K562 (cell line): Measurements from ENCODE around the gene STOX1. TPM values are rescaled to one million over a fixed set of nuclear protein-coding genes. Genes with fewer than 3 reads are reported as not detected.

ENCODE experiments used
- BRD9 ChIP-seq: fragments of 450-650 bp; IDR thresholded peaks from 2 replicates; pipeline ENCODE4 v1.6.1; 2018; ENCODE audit warnings: low read depth; ENCODE audit not compliant: partially characterized antibody
- CREB3L1 ChIP-seq: fragments of 450-650 bp; IDR thresholded peaks from 2 replicates; pipeline ENCODE4 v1.6.1; 2014; ENCODE audit warnings: low read depth, mild to moderate bottlenecking, moderate library complexity, borderline replicate concordance
- ESRRB ChIP-seq: fragments of 250-450 bp; sonication (Bioruptor Pico); IDR thresholded peaks from 2 replicates; pipeline ENCODE4 v1.5.0; 2020; ENCODE audit warnings: mild to moderate bottlenecking, moderate library complexity, borderline replicate concordance
- GABPA ChIP-seq: fragments of 200-800 bp; sonication (Bioruptor generic); conservative IDR thresholded peaks from 2 replicates; pipeline ENCODE4 v1.6.1; 2016; ENCODE audit warnings: low read depth, missing genetic modification characterization, missing compliant biosample characterization
- HMG20B ChIP-seq: fragments of 250-450 bp; sonication (Bioruptor Pico); IDR thresholded peaks from 2 replicates; pipeline ENCODE4 v1.5.0; 2021; ENCODE audit warnings: mild to moderate bottlenecking
- HSF4 ChIP-seq: fragments of 250-450 bp; sonication (Bioruptor Pico); IDR thresholded peaks from 2 replicates; pipeline ENCODE4 v2.1.2; 2022; ENCODE audit warnings: mild to moderate bottlenecking, moderate library complexity, borderline replicate concordance
- KAT7 ChIP-seq: sonication (generic); formaldehyde crosslinking; IDR thresholded peaks from 2 replicates; pipeline ENCODE4 v1.8.0; 2022; ENCODE audit warnings: missing genetic modification reagents, mild to moderate bottlenecking, borderline replicate concordance
- NCOA4 ChIP-seq: fragments of 450-650 bp; IDR thresholded peaks from 2 replicates; pipeline ENCODE4 v1.6.1; 2018; ENCODE audit warnings: mild to moderate bottlenecking; ENCODE audit not compliant: partially characterized antibody
- PRMT5 ChIP-seq: sonication (generic); formaldehyde crosslinking; IDR thresholded peaks from 2 replicates; pipeline ENCODE4 v1.5.0; 2020; ENCODE audit warnings: missing genetic modification reagents
- ZC3H8 ChIP-seq: fragments of 450-650 bp; IDR thresholded peaks from 2 replicates; pipeline ENCODE4 v1.6.1; 2017
- ZNF224 ChIP-seq: sonication (generic); formaldehyde crosslinking; IDR thresholded peaks from 2 replicates; pipeline ENCODE4 v1.8.0; 2022; ENCODE audit warnings: mild to moderate bottlenecking, missing genetic modification reagents
- ZNF277 ChIP-seq: fragments of 250-450 bp; sonication (Bioruptor Pico); IDR thresholded peaks from 2 replicates; pipeline ENCODE4 v1.8.0; 2022; ENCODE audit warnings: inconsistent platforms, mild to moderate bottlenecking, moderate library complexity, borderline replicate concordance
- ZNF316 ChIP-seq: fragments of 450-650 bp; IDR thresholded peaks from 2 replicates; pipeline ENCODE4 v1.6.1; 2016
- ZNF589 ChIP-seq: fragments of 200-800 bp; sonication (Bioruptor generic); IDR thresholded peaks from 2 replicates; pipeline ENCODE4 v1.6.1; 2016; ENCODE audit warnings: low read depth, missing genetic modification characterization, missing compliant biosample characterization
- polyA plus RNA-seq, 8 experiments: library from polyadenylated mRNA; depleted of rRNA in 4 of 8; stranded (reverse) in 5 of 8; unstranded in 3 of 8; fragments of >200 nt; fragmentation: Nextera tagmentation in 2 of 8; fragmentation: Illumina TruSeq in 1 of 8; extraction: Ambion mirVana in 2 of 8; extraction: Trizol in 1 of 8; gene quantifications; 2 replicates each; pipeline versions ENCODE4 v1.2.1 to v1.2.3, GENCODE V29; 2011 to 2014; ENCODE audit warnings: inconsistent platforms in 1 of 8, missing spikeins in 1 of 8
- total RNA-seq, 7 experiments: library from RNA; depleted of rRNA in 6 of 7; stranded (reverse); fragments of >200 nt in 6 of 7; fragmentation: Illumina TruSeq in 2 of 7; extraction: Trizol in 2 of 7; gene quantifications; 2 replicates each; pipeline versions ENCODE4 v1.2.1 to v1.2.3, GENCODE V29; 2011 to 2021; ENCODE audit warnings: low replicate concordance in 1 of 7
- TF ChIP-seq, protein P1 (sequence below): fragments of 450-650 bp; formaldehyde crosslinking; IDR thresholded peaks from 2 replicates; pipeline ENCODE4 v1.4.0; 2020; ENCODE audit warnings: mild to moderate bottlenecking, moderate library complexity
- TF ChIP-seq, protein P2 (sequence below): sonication (generic); formaldehyde crosslinking; IDR thresholded peaks from 2 replicates; pipeline ENCODE4 v1.8.0; 2022; ENCODE audit warnings: mild to moderate bottlenecking, missing genetic modification reagents
- TF ChIP-seq, protein P3 (sequence below): fragments of 200-800 bp; sonication (Bioruptor generic); IDR thresholded peaks from 2 replicates; pipeline ENCODE4 v1.6.1; 2016; ENCODE audit warnings: missing genetic modification characterization, missing compliant biosample characterization

STOX1 gene
- total and polyA plus RNA-seq, 9 of the 15 experiments (the other 6 are each of a cell fraction or from before 2014, with no cell fraction given) = 0.09 to 0.87 (median 0.29) TPM

GRCh38 chr10:68901105-68901927, 74.0 kb downstream of the STOX1 start, which contains the start of gene DDX50 (continued):
- TF ChIP-seq KAT7 (CRISPR knock-in tag) (peak; percentile 87; the same call in 1 of the 2 replicates), ZNF277 (no peak), ZNF316 (no peak), PRMT5 (CRISPR knock-in tag) (no peak), ESRRB (CRISPR knock-in tag) (no peak), ZNF224 (CRISPR knock-in tag) (no peak), CREB3L1 (peak; percentile 90; the same call in 1 of the 2 replicates), HSF4 (CRISPR knock-in tag) (no peak), HMG20B (no peak), NCOA4 (no peak), GABPA (peak; percentile 98), ZC3H8 (no peak), BRD9 (peak; percentile 31), ZNF589 (CRISPR knock-in tag) (peak; percentile 45; the same call in 1 of the 2 replicates)
- TF ChIP-seq, protein P1, sequence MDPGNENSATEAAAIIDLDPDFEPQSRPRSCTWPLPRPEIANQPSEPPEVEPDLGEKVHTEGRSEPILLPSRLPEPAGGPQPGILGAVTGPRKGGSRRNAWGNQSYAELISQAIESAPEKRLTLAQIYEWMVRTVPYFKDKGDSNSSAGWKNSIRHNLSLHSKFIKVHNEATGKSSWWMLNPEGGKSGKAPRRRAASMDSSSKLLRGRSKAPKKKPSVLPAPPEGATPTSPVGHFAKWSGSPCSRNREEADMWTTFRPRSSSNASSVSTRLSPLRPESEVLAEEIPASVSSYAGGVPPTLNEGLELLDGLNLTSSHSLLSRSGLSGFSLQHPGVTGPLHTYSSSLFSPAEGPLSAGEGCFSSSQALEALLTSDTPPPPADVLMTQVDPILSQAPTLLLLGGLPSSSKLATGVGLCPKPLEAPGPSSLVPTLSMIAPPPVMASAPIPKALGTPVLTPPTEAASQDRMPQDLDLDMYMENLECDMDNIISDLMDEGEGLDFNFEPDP (CRISPR knock-in tag) = no peak
- TF ChIP-seq, protein P2, sequence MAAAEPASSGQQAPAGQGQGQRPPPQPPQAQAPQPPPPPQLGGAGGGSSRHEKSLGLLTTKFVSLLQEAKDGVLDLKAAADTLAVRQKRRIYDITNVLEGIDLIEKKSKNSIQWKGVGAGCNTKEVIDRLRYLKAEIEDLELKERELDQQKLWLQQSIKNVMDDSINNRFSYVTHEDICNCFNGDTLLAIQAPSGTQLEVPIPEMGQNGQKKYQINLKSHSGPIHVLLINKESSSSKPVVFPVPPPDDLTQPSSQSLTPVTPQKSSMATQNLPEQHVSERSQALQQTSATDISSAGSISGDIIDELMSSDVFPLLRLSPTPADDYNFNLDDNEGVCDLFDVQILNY (CRISPR knock-in tag) = no peak; the same call in 1 of the 2 replicates
- TF ChIP-seq, protein P3, sequence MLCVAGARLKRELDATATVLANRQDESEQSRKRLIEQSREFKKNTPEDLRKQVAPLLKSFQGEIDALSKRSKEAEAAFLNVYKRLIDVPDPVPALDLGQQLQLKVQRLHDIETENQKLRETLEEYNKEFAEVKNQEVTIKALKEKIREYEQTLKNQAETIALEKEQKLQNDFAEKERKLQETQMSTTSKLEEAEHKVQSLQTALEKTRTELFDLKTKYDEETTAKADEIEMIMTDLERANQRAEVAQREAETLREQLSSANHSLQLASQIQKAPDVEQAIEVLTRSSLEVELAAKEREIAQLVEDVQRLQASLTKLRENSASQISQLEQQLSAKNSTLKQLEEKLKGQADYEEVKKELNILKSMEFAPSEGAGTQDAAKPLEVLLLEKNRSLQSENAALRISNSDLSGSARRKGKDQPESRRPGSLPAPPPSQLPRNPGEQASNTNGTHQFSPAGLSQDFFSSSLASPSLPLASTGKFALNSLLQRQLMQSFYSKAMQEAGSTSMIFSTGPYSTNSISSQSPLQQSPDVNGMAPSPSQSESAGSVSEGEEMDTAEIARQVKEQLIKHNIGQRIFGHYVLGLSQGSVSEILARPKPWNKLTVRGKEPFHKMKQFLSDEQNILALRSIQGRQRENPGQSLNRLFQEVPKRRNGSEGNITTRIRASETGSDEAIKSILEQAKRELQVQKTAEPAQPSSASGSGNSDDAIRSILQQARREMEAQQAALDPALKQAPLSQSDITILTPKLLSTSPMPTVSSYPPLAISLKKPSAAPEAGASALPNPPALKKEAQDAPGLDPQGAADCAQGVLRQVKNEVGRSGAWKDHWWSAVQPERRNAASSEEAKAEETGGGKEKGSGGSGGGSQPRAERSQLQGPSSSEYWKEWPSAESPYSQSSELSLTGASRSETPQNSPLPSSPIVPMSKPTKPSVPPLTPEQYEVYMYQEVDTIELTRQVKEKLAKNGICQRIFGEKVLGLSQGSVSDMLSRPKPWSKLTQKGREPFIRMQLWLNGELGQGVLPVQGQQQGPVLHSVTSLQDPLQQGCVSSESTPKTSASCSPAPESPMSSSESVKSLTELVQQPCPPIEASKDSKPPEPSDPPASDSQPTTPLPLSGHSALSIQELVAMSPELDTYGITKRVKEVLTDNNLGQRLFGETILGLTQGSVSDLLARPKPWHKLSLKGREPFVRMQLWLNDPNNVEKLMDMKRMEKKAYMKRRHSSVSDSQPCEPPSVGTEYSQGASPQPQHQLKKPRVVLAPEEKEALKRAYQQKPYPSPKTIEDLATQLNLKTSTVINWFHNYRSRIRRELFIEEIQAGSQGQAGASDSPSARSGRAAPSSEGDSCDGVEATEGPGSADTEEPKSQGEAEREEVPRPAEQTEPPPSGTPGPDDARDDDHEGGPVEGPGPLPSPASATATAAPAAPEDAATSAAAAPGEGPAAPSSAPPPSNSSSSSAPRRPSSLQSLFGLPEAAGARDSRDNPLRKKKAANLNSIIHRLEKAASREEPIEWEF (CRISPR knock-in tag) = no peak
